Stimulated activated naive CD8-positive, alpha-beta T cell treated with anti-CD3 and anti-CD28 coated beads, Interleukin-15, amount 100 ng/mL, for 72 hours (primary cell): Measurements from ENCODE around the gene KRTAP5-8.
"Not testable (repeated sequence)": the region's sequence is repeated elsewhere in the genome, so short reads cannot be mapped to it uniquely, and the experiment has no call there.

ENCODE experiments used
- ATAC-seq: fragments of 150-1000 bp; cut with Tn5 transposase; 2 replicates; pipeline ENCODE4 v1.10.0; 2021; ENCODE audit warnings: mild to moderate bottlenecking, moderate library complexity
- DNase-seq, 2 donors: peaks; one replicate each; pipeline ENCODE4 v3.0.0; 2021 to 2022
- H3K27ac Mint-ChIP-seq, 2 donors: one replicate each; pipeline ENCODE4 v1.8.0; 2022; ENCODE audit warnings: mild to moderate bottlenecking in 2 of 2, mixed read lengths in 2 of 2, moderate library complexity in 2 of 2
- H3K27me3 Mint-ChIP-seq: one replicate; pipeline ENCODE4 v1.8.0; 2022; ENCODE audit warnings: mixed read lengths
- H3K4me1 Mint-ChIP-seq: one replicate; pipeline ENCODE4 v1.8.0; 2022; ENCODE audit warnings: mild to moderate bottlenecking, mixed read lengths
- H3K4me3 Mint-ChIP-seq, 2 donors: one replicate each; pipeline ENCODE4 v1.8.0; 2022; ENCODE audit warnings: mild to moderate bottlenecking in 2 of 2, mixed read lengths in 2 of 2, moderate library complexity in 1 of 2
- H3K9me3 Mint-ChIP-seq, 2 donors: one replicate each; pipeline ENCODE4 v1.8.0; 2022; ENCODE audit warnings: mixed read lengths in 2 of 2

Gene KRTAP5-8

GRCh38 chr11:71501071-71501985, 36.5 kb upstream of the KRTAP5-8 start:
- peak overlapping the region in 1 of 2 donors; percentile 42 for H3K27ac Mint-ChIP-seq
- ATAC-seq (no peak), DNase-seq (no peak)
- no peaks in the 10 kb centered on the region for H3K4me1 Mint-ChIP-seq
- no peak overlapping the region for H3K4me3 Mint-ChIP-seq
- peaks cover 0 to 17% of the 10 kb centered on the region in 2 donors for H3K9me3 Mint-ChIP-seq
- H3K27me3 Mint-ChIP-seq, result no peaks in the 10 kb centered on the region

- Mint-ChIP-seq H3K4me1 (no peaks in the 10 kb centered on the region), H3K9me3 (peaks cover 0 to 19% of the 10 kb centered on the region in 2 donors), H3K4me3 (no peak overlapping the region), H3K27ac (no peak overlapping the region), H3K27me3 (no peaks in the 10 kb centered on the region)
- no peak for ATAC-seq
- no peak for DNase-seq
These were observed 35.8 kb upstream of the KRTAP5-8 start for GRCh38 chr11:71502026-71502425.

GRCh38 chr11:71502871-71503435, 34.9 kb upstream of the KRTAP5-8 start:
- peaks cover under 1 to 28% of the 10 kb centered on the region in 2 donors for H3K9me3 Mint-ChIP-seq
- no peaks in the 10 kb centered on the region for H3K4me1 Mint-ChIP-seq
- no peak overlapping the region for H3K27ac Mint-ChIP-seq

GRCh38 chr11:71504531-71504930, 33.3 kb upstream of the KRTAP5-8 start:
- Mint-ChIP-seq H3K4me1 (no peaks in the 10 kb centered on the region), H3K27me3 (no peaks in the 10 kb centered on the region), H3K27ac (peak overlapping the region in 1 of 2 donors; percentile 19), H3K4me3 (no peak overlapping the region), H3K9me3 (peaks cover 16 to 44% of the 10 kb centered on the region in 2 donors)
- DNase-seq, result no peak
- no peak for ATAC-seq

More at GRCh38 chr11:71502871-71503435, 34.9 kb upstream of the KRTAP5-8 start:
- no peak for ATAC-seq
- Mint-ChIP-seq H3K27me3 (no peaks in the 10 kb centered on the region), H3K4me3 (no peak overlapping the region)
- DNase-seq, result no peak

- H3K27ac Mint-ChIP-seq, result no peak overlapping the region
- H3K4me1 Mint-ChIP-seq, result no peaks in the 10 kb centered on the region
- no peak overlapping the region for H3K4me3 Mint-ChIP-seq
- no peaks in the 10 kb centered on the region for H3K27me3 Mint-ChIP-seq
- DNase-seq, result no peak
- ATAC-seq, result no peak
- peaks cover 21 to 48% of the 10 kb centered on the region in 2 donors for H3K9me3 Mint-ChIP-seq
These were observed 32.8 kb upstream of the KRTAP5-8 start for GRCh38 chr11:71505001-71505400.

GRCh38 chr11:71505781-71506180, 32.0 kb upstream of the KRTAP5-8 start:
- Mint-ChIP-seq H3K9me3 (peaks cover 21 to 53% of the 10 kb centered on the region in 2 donors), H3K4me1 (no peaks in the 10 kb centered on the region), H3K27ac (no peak overlapping the region), H3K27me3 (no peaks in the 10 kb centered on the region), H3K4me3 (no peak overlapping the region)
- no peak for ATAC-seq
- DNase-seq, result no peak

- ATAC-seq, result no peak
- Mint-ChIP-seq H3K27ac (peak overlapping the region in 1 of 2 donors; percentile 7), H3K27me3 (no peaks in the 10 kb centered on the region), H3K9me3 (peaks cover 25 to 66% of the 10 kb centered on the region in 2 donors), H3K4me1 (no peaks in the 10 kb centered on the region), H3K4me3 (no peak overlapping the region)
- DNase-seq, result no peak
These were observed 30.7 kb upstream of the KRTAP5-8 start for GRCh38 chr11:71507102-71507501.

- Mint-ChIP-seq H3K27ac (no peak overlapping the region), H3K4me3 (no peak overlapping the region)
These were observed 19.0 kb upstream of the KRTAP5-8 start for GRCh38 chr11:71518506-71519471.

GRCh38 chr11:71519546-71519945, 18.3 kb upstream of the KRTAP5-8 start:
- Mint-ChIP-seq H3K27ac (no peak overlapping the region), H3K27me3 (no peaks in the 10 kb centered on the region), H3K4me1 (no peaks in the 10 kb centered on the region), H3K9me3 (peaks cover 0 to 10% of the 10 kb centered on the region in 2 donors), H3K4me3 (no peak overlapping the region)
- DNase-seq (no peak), ATAC-seq (no peak)

More at GRCh38 chr11:71518506-71519471, 19.0 kb upstream of the KRTAP5-8 start:
- H3K27me3 Mint-ChIP-seq, result no peaks in the 10 kb centered on the region
- DNase-seq (no peak), ATAC-seq (no peak)
- no peaks in the 10 kb centered on the region for H3K4me1 Mint-ChIP-seq
- peaks cover 4 to 16% of the 10 kb centered on the region in 2 donors for H3K9me3 Mint-ChIP-seq

GRCh38 chr11:71525188-71525937, 12.5 kb upstream of the KRTAP5-8 start:
- DNase-seq, result no peak
- H3K4me3 Mint-ChIP-seq, result no peak overlapping the region
- no peaks in the 10 kb centered on the region for H3K4me1 Mint-ChIP-seq
- peaks cover 22% of the 10 kb centered on the region for H3K27me3 Mint-ChIP-seq
- no peak overlapping the region for H3K27ac Mint-ChIP-seq
- peaks cover 0 to 10% of the 10 kb centered on the region in 2 donors for H3K9me3 Mint-ChIP-seq
- no peak for ATAC-seq

- peaks cover 22% of the 10 kb centered on the region for H3K27me3 Mint-ChIP-seq
- H3K4me1 Mint-ChIP-seq, result no peaks in the 10 kb centered on the region
- no peak for DNase-seq
- no peak overlapping the region for H3K4me3 Mint-ChIP-seq
- no peak for ATAC-seq
- peaks cover 0 to 8% of the 10 kb centered on the region in 2 donors for H3K9me3 Mint-ChIP-seq
- H3K27ac Mint-ChIP-seq, result no peak overlapping the region
These were observed 11.8 kb upstream of the KRTAP5-8 start for GRCh38 chr11:71525938-71526495.

- H3K4me1 Mint-ChIP-seq, H3K9me3 Mint-ChIP-seq, DNase-seq, ATAC-seq, H3K4me3 Mint-ChIP-seq: not testable (repeated sequence)
- peak within 1 kb of the TSS in 1 of 2 donors; percentile 63 for H3K27ac Mint-ChIP-seq
- peaks cover 22% of the 10 kb centered on the region for H3K27me3 Mint-ChIP-seq
These were observed 10.8 kb upstream of the KRTAP5-8 start, which contains the start of gene KRTAP5-7 for GRCh38 chr11:71526796-71527575. Gene KRTAP5-7 (plus strand): TSS chr11:71527267. CDS start chr11:71527301, 34 bp downstream.

- Mint-ChIP-seq H3K4me3 (no peak overlapping the region), H3K4me1 (no peaks in the 10 kb centered on the region), H3K27me3 (peaks cover 22% of the 10 kb centered on the region), H3K27ac (no peak overlapping the region), H3K9me3 (no peaks in the 10 kb centered on the region)
- no peak for DNase-seq
- no peak for ATAC-seq
These were observed 10.1 kb upstream of the KRTAP5-8 start for GRCh38 chr11:71527576-71528210.
